ENCODE data around the gene CARTPT.
A peak's percentile ranks its signal among the peaks of the same experiment; 100 is the strongest.

The CARTPT gene

DNA sequence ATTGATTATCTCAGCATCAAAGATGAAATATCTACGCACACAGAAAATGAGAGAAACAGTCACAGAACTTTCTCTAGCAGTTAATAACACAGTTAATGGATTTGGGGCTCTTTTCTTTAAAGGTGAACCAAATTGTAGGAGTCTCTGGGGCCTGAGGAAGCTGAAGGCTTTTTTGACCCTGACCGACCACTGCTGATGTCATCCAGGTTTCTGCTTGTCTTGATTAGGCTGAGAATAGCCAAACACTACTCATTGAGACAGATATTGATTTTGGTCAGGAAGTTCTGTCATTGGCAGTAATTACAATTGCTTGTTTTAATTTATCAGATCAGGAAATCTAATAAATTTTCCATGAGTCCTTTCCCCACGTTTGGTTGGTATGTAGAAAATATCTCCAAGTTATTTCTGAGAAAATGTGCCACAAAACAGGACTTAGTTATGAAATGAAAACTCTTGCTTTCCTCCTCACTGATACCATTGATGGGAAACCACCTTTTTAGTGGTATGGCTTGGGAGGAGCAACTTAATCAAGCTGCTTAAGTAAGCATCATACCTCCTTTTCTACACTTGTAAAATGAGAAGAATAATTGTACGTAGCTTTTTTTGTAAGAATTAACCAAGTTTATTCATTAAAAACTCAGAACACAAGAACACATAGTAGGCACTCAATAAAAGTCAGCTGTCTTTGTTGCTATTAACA lies 19.7 kb downstream of the CARTPT start:
- no peak for DNase-seq

GRCh38 chr5:71740015-71740753 lies 21.1 kb downstream of the CARTPT start:
- DNase-seq, result no peak

DNA sequence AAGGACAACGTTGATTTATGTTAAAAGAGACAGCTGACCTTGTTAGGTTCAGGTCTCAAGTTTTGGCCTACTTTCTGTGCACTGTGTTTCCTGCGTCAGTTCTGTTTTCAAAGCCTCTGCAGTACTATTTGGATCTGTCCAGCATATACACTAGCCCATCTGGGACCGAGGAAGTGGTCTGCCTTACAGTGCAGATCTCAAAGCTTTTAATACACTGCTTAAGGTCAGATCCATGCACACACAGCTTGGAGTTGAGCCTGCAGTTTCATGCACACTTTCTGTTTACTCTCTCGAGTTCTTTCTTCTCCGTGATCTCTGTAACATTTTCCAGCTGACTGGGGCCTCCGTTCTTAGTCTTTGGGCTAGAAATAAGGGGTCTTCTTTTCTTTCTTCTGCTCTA lies 24.1 kb downstream of the CARTPT start:
- no peak for DNase-seq

DNA sequence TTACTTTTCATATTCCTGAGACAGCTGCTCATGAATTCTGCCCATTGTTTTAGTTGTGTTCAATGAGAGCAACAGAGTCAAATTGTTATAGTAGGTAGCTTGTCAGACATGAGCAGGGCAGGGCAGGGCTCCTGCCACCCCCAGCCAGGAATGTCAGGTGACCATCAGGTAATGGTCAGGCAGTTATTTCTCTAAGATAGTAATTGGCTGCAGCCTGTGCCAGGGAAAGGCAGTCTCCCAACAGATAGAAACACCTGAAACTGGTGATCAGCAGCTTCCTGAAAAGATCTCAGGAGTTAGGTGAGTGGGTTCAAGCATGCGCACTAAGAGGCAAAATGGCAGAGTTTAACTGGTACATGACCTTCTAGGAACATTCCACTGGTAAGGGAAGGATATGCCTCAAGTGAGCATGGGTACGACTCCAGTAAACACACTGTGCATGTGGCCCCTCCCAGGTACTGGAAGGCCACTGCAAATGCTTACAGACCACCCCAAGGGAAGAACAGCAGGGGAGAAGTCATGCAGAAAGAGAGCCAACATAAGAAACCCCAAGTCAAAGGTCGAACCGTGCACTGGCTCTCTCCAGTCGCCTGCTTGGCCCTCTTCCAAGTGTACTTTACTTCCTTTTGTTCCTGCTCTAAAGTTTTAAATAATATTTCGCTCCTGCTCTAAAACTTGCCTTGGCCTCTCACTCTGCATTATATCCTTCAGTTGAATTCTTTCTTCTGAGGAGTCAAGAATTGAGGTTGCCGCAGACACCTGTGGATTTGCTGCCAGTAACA lies 25.1 kb downstream of the CARTPT start:
- DNase-seq, result no peak

DNA sequence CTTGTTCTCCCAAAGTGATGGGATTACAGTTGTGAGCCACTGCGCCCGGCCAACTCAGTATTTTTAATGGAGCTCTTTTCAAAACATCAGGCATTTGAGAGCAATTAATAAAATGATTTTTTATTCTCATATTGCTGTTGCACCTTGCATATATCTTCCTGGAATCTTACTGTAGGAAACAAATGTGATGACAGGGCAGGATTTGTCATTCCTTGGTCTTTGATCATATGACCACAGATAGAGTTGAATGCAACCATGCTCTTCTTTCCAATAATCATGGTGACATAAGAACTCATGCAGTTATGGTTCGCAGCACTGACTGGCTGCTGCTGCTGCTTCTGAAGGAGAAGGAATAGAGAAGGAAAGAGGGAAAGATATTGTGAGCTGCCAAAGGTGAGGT lies 28.1 kb downstream of the CARTPT start:
- no peak for DNase-seq

GRCh38 chr5:71748360-71748759 lies 29.3 kb downstream of the CARTPT start:
- DNase-seq, result no peak

- DNase-seq, result no peak
Observed at GRCh38 chr5:71751422-71751821, 32.3 kb downstream of the CARTPT start.

- DNase-seq, result no peak
Observed at GRCh38 chr5:71752441-71753190, 33.5 kb downstream of the CARTPT start.

GRCh38 chr5:71757590-71758543 lies 38.8 kb downstream of the CARTPT start:
- peak; percentile 14 for DNase-seq

- no peak for DNase-seq
Observed at GRCh38 chr5:71762826-71763225, 43.8 kb downstream of the CARTPT start.

DNA sequence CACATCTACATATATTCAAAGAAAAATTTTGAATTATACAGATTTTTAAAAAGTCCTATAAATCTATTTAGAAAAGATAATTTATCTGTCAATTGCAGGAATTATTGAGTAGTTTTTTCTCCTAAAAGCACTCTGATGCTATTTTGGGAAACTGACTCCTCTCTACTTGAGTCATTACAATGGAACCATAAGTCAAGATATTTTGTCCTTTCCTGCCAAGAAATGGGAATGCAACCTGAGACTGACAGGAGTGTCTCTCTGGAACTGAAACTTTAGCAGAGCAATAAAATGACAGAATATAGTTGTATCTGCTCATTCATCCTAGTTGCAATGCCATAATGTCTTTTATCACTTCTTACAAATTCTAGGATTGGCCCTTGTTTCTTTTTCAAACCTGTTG lies 48.6 kb downstream of the CARTPT start:
- DNase-seq, result no peak

DNA sequence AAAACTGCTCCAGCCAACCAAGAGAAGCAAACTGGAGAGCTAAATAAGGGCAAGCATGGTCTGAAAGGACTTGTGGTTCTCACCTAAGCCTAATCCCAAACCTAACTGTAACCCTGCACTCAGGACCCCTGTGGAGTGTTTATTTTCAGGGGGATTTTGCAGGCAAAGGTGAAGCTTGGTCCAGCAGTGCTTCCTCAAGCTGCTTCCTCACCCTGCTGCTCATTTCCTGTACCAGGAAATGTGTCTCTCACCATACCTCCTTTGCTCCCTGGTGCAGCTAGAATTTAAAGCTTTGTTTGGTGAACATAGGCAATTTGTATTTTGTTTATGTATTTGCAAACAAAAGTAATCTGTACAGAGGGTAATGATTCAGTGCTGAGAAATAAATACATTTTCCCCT lies 50.2 kb downstream of the CARTPT start:
- DNase-seq, result no peak

DNA sequence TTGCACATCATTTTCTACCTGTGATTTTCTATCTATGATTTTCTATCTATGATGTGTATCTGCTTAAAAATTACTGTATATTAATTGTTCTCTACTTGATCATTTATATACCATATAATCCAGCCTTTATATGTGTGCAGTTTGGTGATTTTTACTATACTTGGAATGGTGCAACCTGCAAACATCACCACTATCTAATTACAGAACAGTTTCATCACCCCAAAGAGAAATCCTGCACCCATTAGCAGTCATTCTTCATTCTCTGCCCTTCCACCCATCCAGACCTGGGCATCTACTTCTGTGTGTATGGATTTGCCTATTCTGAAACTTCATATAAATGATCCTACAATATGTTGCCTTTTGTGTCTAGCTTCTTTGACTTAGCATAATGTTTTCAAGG lies 51.3 kb downstream of the CARTPT start:
- no peak for DNase-seq

Data from CD4-positive, alpha-beta T cell treated with Interferon gamma for 1 hour (primary cell).